ENCODE measurements around the gene ANKRD33B. TPM values are rescaled to one million over a fixed set of nuclear protein-coding genes. Genes with fewer than 3 reads are reported as not detected.
A peak's percentile ranks its signal among the peaks of the same experiment; 100 is the strongest.

ANKRD33B gene
- total and polyA plus RNA-seq, 2 of the 13 experiments (the other 11 are each of a cell fraction or from before 2014, with no cell fraction given) = 0.02 TPM; not detected in 1

GRCh38 chr5:10563110-10563944 lies 543 bp upstream of the ANKRD33B start:
- no peak overlapping the region for H3K9ac ChIP-seq (ENCODE audit: insufficient read depth, low read depth, low read length)
- intact Hi-C loops (cut with micrococcal nuclease; ENCODE audit: unreplicated experiment) (no loop called here), in situ Hi-C loops (cut with HindIII; ENCODE audit: extremely low pct_ligation_motif_present, low pct_unique_long_range_greater_than_20kb) (no loop called here)
- no peaks in the 10 kb centered on the region for H3K79me2 ChIP-seq (ENCODE audit: insufficient read depth, low read length)
- no TSS peak for BruUV-seq (replicated peaks)
- H3K27ac ChIP-seq (ENCODE audit: extremely low read length, insufficient read depth, low read length) = no peak overlapping the region
- ChIA-PET POLR2A (no interaction called here), CTCF (ENCODE audit: low intra/inter-chr PET ratio, low total read pairs) (no interaction called here)
- no peak for TF ChIP-seq MAFK (conservative IDR thresholded peaks at IDR 0.05 in 1 of 2, IDR thresholded peaks at IDR 0.05 in 1 of 2; ENCODE audit: low read length in 2 of 2)
- no peak for TF ChIP-seq SMAD1 (CRISPR knock-in tag; IDR thresholded peaks at IDR 0.05; ENCODE audit: borderline replicate concordance, low read depth)
- TF ChIP-seq BCL6 (CRISPR knock-in tag; IDR thresholded peaks at IDR 0.05) = no peak
- TF ChIP-seq ARNT (IDR thresholded peaks at IDR 0.05) = no peak
- peaks cover 2 to 33% of the 10 kb centered on the region in 2 experiments; a peak in 4 of 5 replicates for H3K27me3 ChIP-seq (ENCODE audit: control insufficient read depth in 1 of 2, insufficient read depth in 2 of 2, low read length in 2 of 2)
- ATAC-seq (peak; percentile 65), FAIRE-seq (no peak), DNase-seq (ENCODE audit: low spot score) (no peak)
- H3K36me3 ChIP-seq (replicated peaks in 1 of 2; ENCODE audit: control insufficient read depth in 1 of 2, insufficient read depth in 2 of 2, low read length in 2 of 2) = no peaks in the 10 kb centered on the region
- H3K4me1 ChIP-seq (ENCODE audit: insufficient read depth, low read length) = no peaks in the 10 kb centered on the region
- no peaks in the 10 kb centered on the region for H3K9me3 ChIP-seq (ENCODE audit: low read length)
- 82% methylated on average over 14 of the region's 76 CpGs for WGBS (ENCODE audit: low lambda C conversion rate)
- peak overlapping the region; percentile 47 to 63 (median 49); a peak in 4 of 6 replicates for H3K4me3 ChIP-seq (replicated peaks in 1 of 3; ENCODE audit: insufficient read depth in 1 of 3, low read depth in 2 of 3, low read length in 3 of 3)
- H4K20me1 ChIP-seq (ENCODE audit: insufficient read depth, low read length) = no peaks in the 10 kb centered on the region
- H3K4me2 ChIP-seq (ENCODE audit: low read depth, low read length) = peak overlapping the region; percentile 55
- H2AFZ ChIP-seq (ENCODE audit: low read length) = no peak overlapping the region

GRCh38 chr5:10564838-10565784 lies 1.2 kb downstream of the ANKRD33B start:
- DNase-seq (ENCODE audit: low spot score) = no peak
- H3K79me2 ChIP-seq (ENCODE audit: insufficient read depth, low read length) = no peaks in the 10 kb centered on the region
- CTCF ChIA-PET (ENCODE audit: low intra/inter-chr PET ratio, low total read pairs) = no interaction called here

More at GRCh38 chr5:10564838-10565784, 1.2 kb downstream of the ANKRD33B start:
- 39% methylated on average over 36 of the region's 61 CpGs for WGBS (ENCODE audit: low lambda C conversion rate)
- Histone ChIP-seq H3K36me3 (replicated peaks in 1 of 2; ENCODE audit: control insufficient read depth in 1 of 2, insufficient read depth in 2 of 2, low read length in 2 of 2) (no peaks in the 10 kb centered on the region), H2AFZ (ENCODE audit: low read length) (no peak overlapping the region), H3K4me1 (ENCODE audit: insufficient read depth, low read length) (no peaks in the 10 kb centered on the region), H3K9me3 (ENCODE audit: low read length) (no peaks in the 10 kb centered on the region), H3K4me2 (ENCODE audit: low read depth, low read length) (no peak overlapping the region), H3K4me3 (replicated peaks in 1 of 3; ENCODE audit: insufficient read depth in 1 of 3, low read depth in 2 of 3, low read length in 3 of 3) (no peak overlapping the region), H3K9ac (ENCODE audit: insufficient read depth, low read depth, low read length) (no peak overlapping the region), H3K27me3 (ENCODE audit: control insufficient read depth in 1 of 2, insufficient read depth in 2 of 2, low read length in 2 of 2) (peaks cover 2 to 33% of the 10 kb centered on the region in 2 experiments; a peak in 4 of 5 replicates), H4K20me1 (ENCODE audit: insufficient read depth, low read length) (no peaks in the 10 kb centered on the region), H3K27ac (ENCODE audit: extremely low read length, insufficient read depth, low read length) (no peak overlapping the region)
- intact Hi-C loops (cut with micrococcal nuclease; ENCODE audit: unreplicated experiment) (no loop called here), in situ Hi-C loops (cut with HindIII; ENCODE audit: extremely low pct_ligation_motif_present, low pct_unique_long_range_greater_than_20kb) (no loop called here)
- TF ChIP-seq CBX2 (IDR thresholded peaks at IDR 0.05; ENCODE audit: low read depth, low read length) (0 out of 2 replicates have a peak, but pooled peaks have one; percentile 63), CBX2 (CRISPR knock-in tag; IDR thresholded peaks at IDR 0.05; ENCODE audit: low read depth) (no peak), SNAPC2 (CRISPR knock-in tag; IDR thresholded peaks at IDR 0.05) (no peak)
- no peak for FAIRE-seq
- no peak for ATAC-seq
- BruUV-seq (replicated peaks) = no TSS peak
- POLR2A ChIA-PET = no interaction called here
